Astrocyte of the cerebellum (primary cell): ENCODE data around the gene MEF2C.

Experiments used
- DNase-seq: peaks from one replicate; pipeline ENCODE4 v3.0.0-alpha.2; 2011; ENCODE audit warnings: low read depth
- H3K4me3 ChIP-seq: 2 replicates; pipeline ENCODE4 v1.5.1; 2011; ENCODE audit warnings: mild to moderate bottlenecking, low read depth, low read length, moderate library complexity
- in situ Hi-C: cut with HindIII; loops from 2 replicates; pipeline ENCODE4 v1.10.0; 2017; ENCODE audit warnings: low sequenced_read_pairs
- TF ChIP-seq, protein P1 (sequence below): IDR thresholded peaks from 2 replicates; pipeline ENCODE4 v1.5.1; 2012; ENCODE audit warnings: low read length, low read depth, moderate library complexity, mild to moderate bottlenecking; ENCODE audit errors: missing control alignments

Gene MEF2C

DNA sequence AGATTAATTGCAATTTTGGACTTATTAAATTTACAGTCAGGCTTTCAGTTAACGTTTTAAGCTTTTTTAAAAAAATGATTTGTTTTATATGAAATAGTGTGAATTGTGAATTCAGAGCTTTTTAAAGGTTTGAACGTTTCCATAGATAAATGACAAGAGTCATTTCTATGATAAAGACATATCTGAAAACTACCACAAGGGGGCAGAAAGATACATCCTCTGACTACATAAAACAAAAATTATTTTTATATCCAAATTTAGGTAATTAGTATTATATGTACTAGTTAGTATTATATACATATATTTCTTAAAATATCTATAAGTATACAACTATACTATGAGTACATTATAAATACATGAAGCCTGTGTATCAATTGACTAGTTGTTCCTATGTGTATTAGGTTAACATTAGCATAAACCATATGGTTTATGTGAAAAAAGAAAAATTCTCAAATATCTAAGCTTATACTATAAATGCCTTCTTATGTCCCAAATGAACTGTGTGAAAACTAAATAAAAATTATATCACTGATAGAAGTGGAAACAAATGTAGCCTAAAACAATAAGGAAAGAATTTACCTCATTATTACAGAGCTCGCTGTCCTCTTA is 155.2 kb downstream of the MEF2C start:
- TF ChIP-seq, protein P1, sequence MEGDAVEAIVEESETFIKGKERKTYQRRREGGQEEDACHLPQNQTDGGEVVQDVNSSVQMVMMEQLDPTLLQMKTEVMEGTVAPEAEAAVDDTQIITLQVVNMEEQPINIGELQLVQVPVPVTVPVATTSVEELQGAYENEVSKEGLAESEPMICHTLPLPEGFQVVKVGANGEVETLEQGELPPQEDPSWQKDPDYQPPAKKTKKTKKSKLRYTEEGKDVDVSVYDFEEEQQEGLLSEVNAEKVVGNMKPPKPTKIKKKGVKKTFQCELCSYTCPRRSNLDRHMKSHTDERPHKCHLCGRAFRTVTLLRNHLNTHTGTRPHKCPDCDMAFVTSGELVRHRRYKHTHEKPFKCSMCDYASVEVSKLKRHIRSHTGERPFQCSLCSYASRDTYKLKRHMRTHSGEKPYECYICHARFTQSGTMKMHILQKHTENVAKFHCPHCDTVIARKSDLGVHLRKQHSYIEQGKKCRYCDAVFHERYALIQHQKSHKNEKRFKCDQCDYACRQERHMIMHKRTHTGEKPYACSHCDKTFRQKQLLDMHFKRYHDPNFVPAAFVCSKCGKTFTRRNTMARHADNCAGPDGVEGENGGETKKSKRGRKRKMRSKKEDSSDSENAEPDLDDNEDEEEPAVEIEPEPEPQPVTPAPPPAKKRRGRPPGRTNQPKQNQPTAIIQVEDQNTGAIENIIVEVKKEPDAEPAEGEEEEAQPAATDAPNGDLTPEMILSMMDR, result peak; percentile 5
- peak; percentile 16 for DNase-seq
- in situ Hi-C loops, result loop anchor here (25.0 kb wide), 1 partner anchor 1009 kb away; no protein-coding TSS in a partner anchor

GRCh38 chr5:88725454-88725853 is 157.5 kb downstream of the MEF2C start:
- in situ Hi-C loops, result loop anchor here (25.0 kb wide), 1 partner anchor 1012 kb away; no protein-coding TSS in a partner anchor
- H3K4me3 ChIP-seq, result no peak overlapping the region
- TF ChIP-seq, protein P1, result no peak
- no peak for DNase-seq

More for the DNA sequence above, 155.2 kb downstream of the MEF2C start:
- H3K4me3 ChIP-seq, result no peak overlapping the region

- in situ Hi-C loops, result no loop called here
- no peak for DNase-seq
- H3K4me3 ChIP-seq, result no peak overlapping the region
- TF ChIP-seq, protein P1, result no peak
These were observed 158.8 kb downstream of the MEF2C start for GRCh38 chr5:88724201-88724600.

DNA sequence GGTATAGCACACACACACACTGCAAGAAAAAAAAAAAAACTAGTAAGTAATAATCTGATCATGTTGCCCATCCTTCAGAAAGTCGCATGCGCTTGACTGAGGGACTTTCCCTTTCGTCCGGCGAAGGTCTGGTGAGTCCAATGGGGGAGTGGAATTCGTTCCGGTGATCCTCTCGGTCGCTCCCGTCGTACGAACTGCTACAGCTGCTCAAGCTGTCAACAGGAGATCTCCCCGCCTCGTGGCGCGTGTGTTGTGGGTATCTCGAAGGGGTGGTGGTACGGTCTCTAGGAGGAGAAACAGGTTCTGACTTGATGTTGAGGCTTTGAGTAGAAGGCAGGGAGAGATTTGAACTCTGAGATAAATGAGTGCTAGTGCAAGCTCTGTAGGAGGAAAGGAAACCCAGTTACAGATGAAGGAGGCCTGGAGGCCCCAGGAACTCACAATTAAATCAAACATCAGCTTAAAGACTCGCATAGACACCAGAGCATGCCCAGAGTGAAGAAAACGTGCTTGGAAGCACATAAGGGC is 160.4 kb downstream of the MEF2C start:
- in situ Hi-C loops, result no loop called here
- TF ChIP-seq, protein P1, result no peak
- H3K4me3 ChIP-seq, result no peak overlapping the region
- DNase-seq, result no peak

GRCh38 chr5:88719434-88719833 is 163.6 kb downstream of the MEF2C start:
- DNase-seq, result no peak
- in situ Hi-C loops, result no loop called here
- no peak overlapping the region for H3K4me3 ChIP-seq
- TF ChIP-seq, protein P1, result no peak

DNA sequence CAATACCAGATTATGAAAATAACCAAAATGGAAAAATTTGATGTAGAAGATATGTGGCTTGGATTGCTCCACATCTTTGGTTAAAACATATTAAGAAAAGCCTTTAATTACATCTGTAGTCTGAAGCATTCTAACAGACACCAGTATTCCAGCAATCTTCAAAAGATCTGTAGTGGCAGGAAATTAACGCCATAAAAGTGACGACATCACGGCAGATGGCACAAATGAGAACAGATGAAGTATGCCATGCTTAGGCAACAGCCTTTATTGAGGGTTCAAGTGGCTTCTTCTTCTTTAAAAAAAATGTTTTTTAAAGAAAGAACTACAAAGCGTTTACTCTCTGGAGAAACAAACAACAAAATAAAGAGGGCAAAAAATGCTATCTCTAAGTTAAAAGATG is 164.2 kb downstream of the MEF2C start:
- H3K4me3 ChIP-seq, result no peak overlapping the region
- in situ Hi-C loops, result no loop called here
- TF ChIP-seq, protein P1, result no peak
- DNase-seq, result no peak

DNA sequence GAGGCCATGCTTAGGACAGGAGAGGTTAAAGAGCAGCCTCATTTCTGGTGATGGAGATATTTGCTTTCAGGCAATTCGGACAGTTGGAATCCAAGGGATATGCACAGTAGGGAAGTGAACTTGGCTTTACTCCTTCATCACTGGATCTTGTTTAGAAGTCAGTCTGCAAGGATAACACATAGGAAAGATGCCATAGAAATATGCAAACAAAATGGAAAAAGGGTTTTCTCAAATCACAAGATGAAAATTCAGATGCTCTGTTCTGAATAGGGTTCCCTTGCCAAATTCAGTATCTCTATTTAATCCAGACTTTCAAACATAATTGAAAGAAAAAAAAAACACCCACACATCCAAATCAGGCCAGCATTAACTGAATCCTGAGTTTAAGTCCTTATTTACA is 166.9 kb downstream of the MEF2C start:
- no peak for DNase-seq
- in situ Hi-C loops, result no loop called here
- no peak overlapping the region for H3K4me3 ChIP-seq
- TF ChIP-seq, protein P1, result no peak
